Measurements from ENCODE around the gene ARHGEF26. TPM values are rescaled to one million over a fixed set of nuclear protein-coding genes. Genes with fewer than 3 reads are reported as not detected.

ARHGEF26 gene
- polyA plus RNA-seq, 1 donor (not counting 4 experiments of a cell fraction or from before 2014, with no cell fraction given): 2.2 TPM

GRCh38 chr3:154236331-154236730, 115.1 kb downstream of the ARHGEF26 start:
- no peaks in the 10 kb centered on the region for H3K4me1 ChIP-seq (ENCODE audit: control insufficient read depth, extremely low read depth, insufficient read depth, low read length)
- TF ChIP-seq EZH2 (IDR thresholded peaks at IDR 0.05; ENCODE audit: low read length) (no peak), CTCF (optimal IDR thresholded peaks at IDR 0.05 in 1 of 3, IDR thresholded peaks at IDR 0.05 in 1 of 3, conservative IDR thresholded peaks at IDR 0.05 in 1 of 3; ENCODE audit: extremely low read depth in 1 of 3, insufficient read depth in 2 of 3, low read length in 3 of 3) (no peak)
- H3K79me2 ChIP-seq (ENCODE audit: control insufficient read depth, insufficient read depth, low read length): no peaks in the 10 kb centered on the region
- H2AFZ ChIP-seq (ENCODE audit: control insufficient read depth, low read length): no peak overlapping the region
- DNase-seq (ENCODE audit: low read depth, low spot score): no peak
- H3K9me1 ChIP-seq (ENCODE audit: control insufficient read depth, extremely low read depth, insufficient read depth, low read length): no peaks in the 10 kb centered on the region
- H3K4me3 ChIP-seq (ENCODE audit: control insufficient read depth in 2 of 3, extremely low read depth in 1 of 3, insufficient read depth in 2 of 3, low read depth in 1 of 3, low read length in 3 of 3): no peak overlapping the region
- H3K27ac ChIP-seq (ENCODE audit: control insufficient read depth, insufficient read depth, low read length): no peak overlapping the region
- H3K36me3 ChIP-seq (ENCODE audit: control insufficient read depth in 2 of 2, extremely low read depth in 1 of 2, insufficient read depth in 2 of 2, low read length in 2 of 2): no peaks in the 10 kb centered on the region
- dilution Hi-C loops (cut with MboI; ENCODE audit: extremely low pct_ligation_motif_present, low sequenced_read_pairs): no loop called here
- H3K9me3 ChIP-seq (ENCODE audit: control insufficient read depth, low read depth, low read length): no peaks in the 10 kb centered on the region
- no peak for FAIRE-seq
- H3K9ac ChIP-seq (ENCODE audit: control insufficient read depth, extremely low read depth, insufficient read depth, low read length): no peak overlapping the region
- H3K27me3 ChIP-seq (ENCODE audit: control insufficient read depth, extremely low read depth, insufficient read depth, low read length): no peaks in the 10 kb centered on the region
- H4K20me1 ChIP-seq (ENCODE audit: control insufficient read depth, extremely low read depth, insufficient read depth, low read length): no peaks in the 10 kb centered on the region
- H3K4me2 ChIP-seq (ENCODE audit: control insufficient read depth, extremely low read depth, insufficient read depth, low read depth, low read length): no peak overlapping the region

GRCh38 chr3:154240235-154240634, 119.0 kb downstream of the ARHGEF26 start:
- Histone ChIP-seq H2AFZ (ENCODE audit: control insufficient read depth, low read length) (no peak overlapping the region), H3K27ac (ENCODE audit: control insufficient read depth, insufficient read depth, low read length) (no peak overlapping the region), H3K79me2 (ENCODE audit: control insufficient read depth, insufficient read depth, low read length) (no peaks in the 10 kb centered on the region), H3K4me1 (ENCODE audit: control insufficient read depth, extremely low read depth, insufficient read depth, low read length) (peaks cover 16% of the 10 kb centered on the region), H3K27me3 (ENCODE audit: control insufficient read depth, extremely low read depth, insufficient read depth, low read length) (no peaks in the 10 kb centered on the region), H3K36me3 (ENCODE audit: control insufficient read depth in 2 of 2, extremely low read depth in 1 of 2, insufficient read depth in 2 of 2, low read length in 2 of 2) (no peaks in the 10 kb centered on the region), H3K4me3 (ENCODE audit: control insufficient read depth in 2 of 3, extremely low read depth in 1 of 3, insufficient read depth in 2 of 3, low read depth in 1 of 3, low read length in 3 of 3) (no peak overlapping the region), H4K20me1 (ENCODE audit: control insufficient read depth, extremely low read depth, insufficient read depth, low read length) (no peaks in the 10 kb centered on the region), H3K9me3 (ENCODE audit: control insufficient read depth, low read depth, low read length) (no peaks in the 10 kb centered on the region), H3K4me2 (ENCODE audit: control insufficient read depth, extremely low read depth, insufficient read depth, low read depth, low read length) (no peak overlapping the region), H3K9ac (ENCODE audit: control insufficient read depth, extremely low read depth, insufficient read depth, low read length) (no peak overlapping the region), H3K9me1 (ENCODE audit: control insufficient read depth, extremely low read depth, insufficient read depth, low read length) (no peaks in the 10 kb centered on the region)
- TF ChIP-seq CTCF (optimal IDR thresholded peaks at IDR 0.05 in 1 of 3, IDR thresholded peaks at IDR 0.05 in 1 of 3, conservative IDR thresholded peaks at IDR 0.05 in 1 of 3; ENCODE audit: extremely low read depth in 1 of 3, insufficient read depth in 2 of 3, low read length in 3 of 3) (no peak), EZH2 (IDR thresholded peaks at IDR 0.05; ENCODE audit: low read length) (no peak)
- no peak for DNase-seq (ENCODE audit: low read depth, low spot score)
- dilution Hi-C loops (cut with MboI; ENCODE audit: extremely low pct_ligation_motif_present, low sequenced_read_pairs): no loop called here
- no peak for FAIRE-seq

All from keratinocyte (primary cell).